Stimulated activated CD8-positive, alpha-beta memory T cell treated with anti-CD3 and anti-CD28 coated beads, Interleukin-15, amount 100 ng/mL, for 4 hours (primary cell): ENCODE results near the gene FAM241A.
"Not testable (repeated sequence)": the region's sequence is repeated elsewhere in the genome, so short reads cannot be mapped to it uniquely, and the experiment has no call there.

Source experiments
- DNase-seq, 2 donors: peaks; one replicate each; pipeline ENCODE4 v3.0.0-alpha.2; 2020; ENCODE audit warnings: low read depth in 2 of 2

The FAM241A gene

GRCh38 chr4:112138538-112138937 lies 6.7 kb upstream of the FAM241A start:
- DNase-seq = no peak

DNA sequence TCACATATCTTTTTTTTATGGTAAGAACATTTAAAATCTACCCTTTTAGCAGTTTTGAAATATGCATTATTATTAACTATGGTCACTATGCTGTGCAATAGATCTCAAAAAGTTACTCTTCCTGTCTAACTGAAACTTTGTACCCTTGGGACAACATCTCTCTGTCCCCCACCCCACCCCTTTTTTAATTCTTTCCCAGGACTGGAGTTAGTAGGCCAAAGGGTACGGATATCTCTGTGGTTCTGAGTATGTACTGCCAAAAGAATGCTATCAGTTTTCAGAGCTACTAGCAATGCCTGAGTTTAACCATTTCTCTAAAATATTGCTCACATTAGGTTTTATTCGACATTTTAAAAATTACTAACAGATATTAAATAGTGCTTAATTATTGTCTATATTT lies 4.7 kb upstream of the FAM241A start:
- no peak for DNase-seq

DNA sequence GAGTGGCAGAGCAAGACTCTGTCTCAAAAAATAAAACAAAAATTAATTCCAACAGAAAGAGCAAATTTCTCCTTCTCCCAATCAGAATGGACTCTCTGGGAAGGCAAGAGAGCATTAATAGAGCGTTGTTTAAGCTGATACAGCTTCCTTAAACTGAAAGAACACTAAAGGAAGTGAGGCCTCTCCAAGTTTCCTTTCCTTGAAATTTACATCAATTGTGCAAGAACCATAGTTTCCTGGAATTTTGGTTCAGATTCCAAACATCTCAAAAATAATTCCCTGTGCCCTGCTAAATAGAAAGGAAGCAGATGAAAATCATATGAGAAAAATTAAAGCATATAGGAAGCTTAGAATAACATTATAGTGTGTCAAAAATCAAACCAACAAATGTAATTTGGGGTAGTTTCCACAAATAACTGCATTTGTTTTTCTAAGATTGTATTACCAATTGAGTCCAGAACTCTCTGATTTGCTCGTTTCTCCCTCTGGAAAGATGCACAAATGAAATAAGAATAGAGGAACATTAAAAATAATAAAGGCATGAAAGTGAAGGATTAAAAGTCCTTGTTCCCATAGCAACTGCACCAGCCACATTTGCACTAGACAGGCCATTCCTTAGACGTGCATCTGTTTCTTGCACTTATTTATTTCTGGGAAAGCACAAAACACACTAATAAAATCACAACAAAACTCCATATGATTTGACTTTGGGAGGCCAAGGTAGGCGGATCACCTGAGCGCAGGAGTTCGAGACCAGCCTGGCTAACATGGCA lies 3.7 kb upstream of the FAM241A start:
- no peak for DNase-seq

DNA sequence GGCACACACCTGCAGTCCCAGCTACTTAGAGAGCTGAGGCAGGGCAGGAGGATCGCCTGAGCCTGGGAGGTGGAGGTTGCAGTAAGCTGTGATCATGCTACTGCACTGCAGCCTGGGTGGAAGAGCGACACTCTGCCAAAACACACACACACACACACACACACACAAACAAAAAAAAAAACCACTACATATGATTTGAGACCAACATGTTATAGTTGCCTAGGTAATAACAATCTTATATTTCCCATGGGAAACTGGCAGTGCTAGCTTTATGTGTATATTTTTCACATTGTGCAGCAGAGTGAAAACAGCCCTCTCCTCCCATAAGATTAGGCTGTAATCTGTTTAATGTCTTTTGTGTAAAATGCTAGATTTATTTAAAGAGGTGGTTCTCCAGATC lies 3.1 kb upstream of the FAM241A start:
- no peak for DNase-seq

- DNase-seq = no peak
Measured at GRCh38 chr4:112143781-112144180, 1.5 kb upstream of the FAM241A start.

GRCh38 chr4:112144546-112145325 lies 518 bp upstream of the FAM241A start:
- DNase-seq = no peak

DNA sequence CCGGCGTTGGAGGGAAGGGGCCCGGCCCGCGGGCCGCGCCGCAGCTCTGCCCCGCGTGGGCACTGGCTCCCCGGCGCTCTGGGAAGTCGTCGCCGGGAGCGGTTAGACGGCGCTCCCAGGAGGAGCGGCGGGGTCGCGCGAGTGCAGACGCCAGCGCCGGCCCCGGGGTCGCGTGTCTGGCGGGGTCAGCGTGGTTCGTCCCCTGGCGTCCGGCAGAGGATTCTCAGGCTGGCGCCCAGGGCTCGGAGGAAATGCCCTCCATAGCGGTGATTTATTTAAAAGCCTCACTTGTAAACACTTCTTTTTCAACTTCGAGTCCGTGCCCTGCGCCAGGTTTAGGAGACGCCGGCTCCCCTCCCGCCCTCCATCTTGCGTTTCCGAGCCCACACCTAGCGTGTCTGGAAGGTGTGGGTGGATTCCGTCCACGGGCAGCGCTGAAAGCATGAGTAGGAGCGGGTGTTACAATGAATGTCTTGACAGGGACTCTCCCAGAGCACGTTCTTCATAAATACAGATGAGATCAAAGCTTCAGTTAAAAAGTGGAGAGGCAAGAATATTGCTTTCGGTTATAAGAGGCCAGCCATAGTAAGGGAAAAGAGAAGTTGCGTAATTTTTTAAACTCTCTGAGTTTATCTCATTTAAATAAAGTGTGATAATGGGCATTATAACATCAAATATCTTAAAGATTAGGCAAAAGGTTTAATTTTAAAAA lies 692 bp downstream of the FAM241A start:
- DNase-seq = peak; percentile 55 to 71

DNA sequence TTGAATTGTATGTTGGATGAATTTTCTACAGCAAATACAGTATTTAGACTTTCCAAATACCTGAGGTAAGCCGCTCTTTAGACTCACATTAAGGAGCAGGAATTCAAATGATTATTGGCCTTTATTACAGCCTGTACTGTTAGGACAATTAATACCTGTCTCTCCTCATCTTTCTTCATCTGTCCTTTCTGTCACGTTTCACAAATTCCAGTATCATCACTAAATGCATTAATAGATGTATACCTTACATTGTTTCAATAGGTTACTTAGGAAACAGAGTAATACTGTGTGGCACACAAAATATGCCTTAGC lies 1.2 kb downstream of the FAM241A start:
- no peak for DNase-seq

DNA sequence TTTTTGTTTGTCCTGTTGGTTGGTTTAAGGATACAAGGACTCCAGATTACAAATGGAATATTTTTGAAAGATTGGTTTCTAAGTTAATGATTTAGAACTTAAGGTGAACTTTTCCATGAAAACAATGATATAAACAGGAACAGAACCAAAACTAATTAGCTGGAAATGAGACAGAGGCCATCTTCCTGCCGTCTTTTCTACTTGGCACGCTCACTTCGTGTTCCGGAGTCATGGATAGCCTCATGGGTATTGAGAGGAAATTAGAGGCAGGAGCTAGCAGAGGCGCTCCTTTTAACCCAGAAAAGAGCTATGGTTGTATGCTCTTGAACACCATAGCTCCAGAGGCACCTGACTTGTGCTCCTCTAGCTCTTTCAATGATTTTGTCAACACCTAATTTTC lies 2.4 kb downstream of the FAM241A start:
- no peak for DNase-seq

DNA sequence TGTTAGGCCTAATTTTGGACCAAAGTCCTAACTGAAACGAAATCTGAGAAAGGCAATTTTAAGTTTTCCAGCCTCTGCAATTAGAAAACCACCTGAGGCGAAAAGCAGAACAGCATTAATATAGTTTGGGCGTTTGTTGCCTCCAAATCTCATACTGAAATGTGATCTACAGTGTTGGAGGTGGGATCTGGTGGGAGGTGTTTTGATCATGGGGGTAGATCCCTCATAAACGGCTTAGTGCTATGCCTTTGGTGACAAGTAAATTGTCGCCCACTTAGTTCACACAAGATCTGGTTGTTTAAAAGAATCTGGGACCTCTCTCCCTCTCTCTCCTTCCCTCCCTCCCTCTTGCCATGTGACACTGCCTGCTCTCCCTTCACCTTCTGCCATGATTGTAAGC lies 5.7 kb downstream of the FAM241A start:
- no peak for DNase-seq

- DNase-seq = no peak
Measured at GRCh38 chr4:112152521-112152920, 7.3 kb downstream of the FAM241A start.

GRCh38 chr4:112153211-112153791 lies 8.0 kb downstream of the FAM241A start:
- DNase-seq = no peak

GRCh38 chr4:112156112-112156511 lies 10.9 kb downstream of the FAM241A start:
- DNase-seq = no peak

GRCh38 chr4:112156553-112156952 lies 11.3 kb downstream of the FAM241A start:
- no peak for DNase-seq

GRCh38 chr4:112163706-112164105 lies 18.5 kb downstream of the FAM241A start:
- DNase-seq = not testable (repeated sequence)

DNA sequence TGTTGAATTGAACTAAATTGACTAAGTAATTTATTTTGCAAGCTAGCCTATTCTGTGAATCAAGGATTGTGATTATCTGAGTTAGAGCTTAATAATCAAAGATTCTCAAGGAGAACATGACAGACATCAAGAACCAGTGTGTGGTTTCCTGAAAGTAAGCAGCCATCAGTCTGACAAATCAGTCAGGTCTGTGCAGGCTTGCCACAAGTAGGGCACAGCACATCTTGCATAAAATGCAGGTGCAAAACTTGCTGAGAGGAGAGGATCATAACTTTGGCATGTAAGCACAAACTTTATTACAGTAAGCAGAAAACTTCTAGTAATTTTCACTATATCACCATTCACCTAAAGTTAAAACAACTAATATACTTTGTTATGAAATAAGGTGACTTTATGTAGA lies 22.5 kb downstream of the FAM241A start:
- DNase-seq = no peak

- DNase-seq = no peak
Measured at GRCh38 chr4:112168719-112169500, 23.7 kb downstream of the FAM241A start.

GRCh38 chr4:112170451-112170993 lies 25.3 kb downstream of the FAM241A start:
- DNase-seq = no peak

DNA sequence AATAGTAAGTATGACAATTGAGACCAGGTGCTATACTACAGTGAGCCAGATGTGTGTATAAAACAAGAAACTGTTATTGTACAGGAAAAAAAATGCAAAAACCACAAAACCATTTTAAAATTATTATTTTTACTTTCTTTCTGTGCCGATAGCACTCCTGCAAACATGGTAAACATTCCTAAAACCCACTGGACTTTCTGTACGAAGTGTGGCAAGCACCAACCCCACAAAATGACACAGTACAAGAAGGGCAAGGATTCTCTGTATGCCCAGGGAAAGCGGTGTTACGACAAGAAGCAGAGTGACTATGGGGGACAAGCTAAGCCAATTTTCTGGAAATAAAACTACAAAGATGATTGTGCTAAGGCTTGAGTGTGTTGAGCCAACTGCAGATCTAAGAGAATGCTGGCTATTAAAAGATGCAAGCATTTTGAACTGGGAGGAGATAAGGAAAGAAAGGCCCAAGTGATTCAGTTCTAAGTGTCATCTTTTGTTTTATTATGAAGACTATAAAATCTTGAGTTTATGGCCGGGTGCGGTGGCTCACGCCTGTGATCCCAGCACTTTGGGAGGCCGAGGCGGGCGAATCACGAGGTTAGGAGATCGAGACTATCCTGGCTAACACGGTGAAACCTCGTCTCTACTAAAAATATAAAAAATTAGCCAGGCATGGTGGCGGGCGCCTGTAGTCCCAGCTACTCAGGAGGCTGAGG lies 26.0 kb downstream of the FAM241A start:
- DNase-seq = not testable (repeated sequence)

- DNase-seq = no peak
Measured at GRCh38 chr4:112172180-112172579, 26.9 kb downstream of the FAM241A start.
